Upper lobe of left lung (tissue), 6 donors: ENCODE measurements around the gene WDR49. TPM values are rescaled to one million over a fixed set of nuclear protein-coding genes. Genes with fewer than 3 reads are reported as not detected.

Source experiments
- ATAC-seq, 2 donors: fragments of 200-7000 bp; cut with Tn5 transposase; one replicate each; pipeline ENCODE4 v1.9.1; 2022; ENCODE audit warnings: mild to moderate bottlenecking in 2 of 2, moderate library complexity in 2 of 2; ENCODE audit not compliant: low FRiP score in 2 of 2
- DNase-seq, 2 donors: peaks; one replicate each; pipeline ENCODE4 v3.0.0-alpha.2; 2019 to 2020
- H3K27ac ChIP-seq, 4 donors: fragments of 200-600 bp; sonication (generic); one replicate each; pipeline ENCODE4 v1.5.1; 2016 to 2019
- H3K27me3 ChIP-seq, 4 donors: fragments of 200-600 bp; sonication (generic); one replicate each; pipeline ENCODE4 v1.5.1; 2017 to 2019
- H3K36me3 ChIP-seq, 4 donors: fragments of 200-600 bp; sonication (generic); one replicate each; pipeline ENCODE4 v1.5.1; 2016 to 2019
- H3K4me1 ChIP-seq, 4 donors: fragments of 200-600 bp; sonication (generic); one replicate each; pipeline ENCODE4 v1.5.1; 2018 to 2019
- H3K4me3 ChIP-seq, 4 donors: fragments of 200-600 bp; sonication (generic); one replicate each; pipeline ENCODE4 v1.5.1; 2017 to 2019; ENCODE audit warnings: mild to moderate bottlenecking in 2 of 4, moderate library complexity in 1 of 4
- H3K9me3 ChIP-seq, 4 donors: fragments of 200-600 bp; sonication (generic); one replicate each; pipeline ENCODE4 v1.5.1; 2018 to 2019
- CTCF ChIP-seq, 6 experiments: fragments of 450-650 bp in 4 of 6; fragments of 200-600 bp in 2 of 6; sonication (generic) in 2 of 6; IDR thresholded peaks; one replicate each; pipeline ENCODE4 v1.5.1; 2016 to 2019; ENCODE audit warnings: antibody characterized with exemption in 6 of 6
- EP300 ChIP-seq, 4 donors: sonication (generic); formaldehyde crosslinking; IDR thresholded peaks; one replicate each; pipeline ENCODE4 v1.5.1; 2017; ENCODE audit warnings: antibody characterized with exemption in 4 of 4, control low read depth in 2 of 4
- POLR2A ChIP-seq, 4 donors: fragments of 450-650 bp; IDR thresholded peaks; one replicate each; pipeline ENCODE4 v1.5.1; 2016 to 2017; ENCODE audit warnings: antibody characterized with exemption in 4 of 4, mild to moderate bottlenecking in 2 of 4
- POLR2AphosphoS5 ChIP-seq, 2 donors: sonication (generic); formaldehyde crosslinking; IDR thresholded peaks; one replicate each; pipeline ENCODE4 v1.5.1; 2017; ENCODE audit warnings: antibody characterized with exemption in 2 of 2
- WGBS, 2 donors: methylation state at CpG; one replicate each; pipeline ENCODE4 v1.1.5; 2017 to 2018; 5-methylcytosine and 5-hydroxymethylcytosine counted together
- total RNA-seq, 6 donors: library from RNA; depleted of rRNA in 4 of 6; stranded (reverse); fragments of >200 nt in 4 of 6; gene quantifications; one replicate each; pipeline versions ENCODE4 v1.1.0 to v1.2.1, GENCODE V29; 2016 to 2021
- donor health status: DM: no; HTN: no; CAD: no; lungs with moderate emphysema.
- donor health status: DM: no; HTN: yes; CAD: no; lungs with severe emphysema.

WDR49 gene
- total RNA-seq, 6 donors from 2014 or later, result 2.6 to 37.3 (median 11.8) TPM

DNA sequence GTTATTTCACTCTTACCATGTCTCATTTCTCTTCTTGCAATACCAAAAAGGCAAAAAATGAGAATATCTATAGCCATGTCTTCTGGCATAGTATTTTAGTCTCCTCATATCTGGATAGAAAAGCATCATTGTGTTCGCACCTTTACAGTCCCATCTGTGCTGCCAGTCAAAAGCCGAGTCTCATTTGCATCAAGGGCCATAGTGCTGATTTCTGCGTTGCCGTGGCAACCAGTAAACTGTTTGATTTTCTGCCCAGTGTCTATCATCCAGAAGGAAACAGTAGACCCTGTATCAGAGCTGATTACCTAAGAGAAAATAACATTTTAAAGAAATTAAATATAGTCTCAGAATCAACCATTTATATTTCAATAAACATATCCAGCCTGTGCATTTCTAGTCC lies 93.8 kb downstream of the WDR49 start:
- TF ChIP-seq POLR2A (IDR thresholded peaks at IDR 0.05), result no peak
- TF ChIP-seq CTCF (IDR thresholded peaks at IDR 0.05), result no peak
- no peak for TF ChIP-seq EP300 (IDR thresholded peaks at IDR 0.05)
- no peak for ATAC-seq
- no peak overlapping the region for H3K27ac ChIP-seq
- no peaks in the 10 kb centered on the region for H3K9me3 ChIP-seq
- no peaks in the 10 kb centered on the region for H3K36me3 ChIP-seq
- no peaks in the 10 kb centered on the region for H3K27me3 ChIP-seq
- no peaks in the 10 kb centered on the region for H3K4me1 ChIP-seq
- H3K4me3 ChIP-seq, result no peak overlapping the region
- WGBS, 2 donors, result 81 to 88% methylated on average over 4 of the region's 4 CpGs
- no peak for DNase-seq

DNA sequence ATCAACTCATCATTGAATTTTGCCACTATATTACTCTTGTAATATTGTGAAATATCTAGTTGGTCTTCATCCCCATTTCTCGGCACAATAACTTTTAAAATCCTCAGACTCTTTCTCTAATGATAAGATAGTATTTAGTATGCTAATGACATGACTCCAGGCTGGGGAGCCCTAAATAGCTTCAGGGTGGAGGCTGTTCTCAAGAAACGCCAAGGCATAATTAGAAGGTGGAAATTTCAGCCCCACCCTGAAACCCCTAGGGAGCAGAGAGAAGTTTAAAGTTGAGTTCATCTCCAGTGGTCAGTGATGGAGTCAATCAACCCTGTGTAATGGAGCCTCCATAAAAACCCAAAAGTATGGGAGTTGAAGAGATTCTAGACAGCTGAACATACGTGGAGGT lies 98.8 kb downstream of the WDR49 start:
- no peaks in the 10 kb centered on the region for H3K36me3 ChIP-seq
- no peak overlapping the region for H3K4me3 ChIP-seq
- H3K27ac ChIP-seq, result no peak overlapping the region
- no peaks in the 10 kb centered on the region for H3K27me3 ChIP-seq
- WGBS, 2 donors, result 76 to 82% methylated on average over 3 of the region's 3 CpGs
- no peaks in the 10 kb centered on the region for H3K9me3 ChIP-seq
- TF ChIP-seq POLR2AphosphoS5 (IDR thresholded peaks at IDR 0.05) (no peak), EP300 (IDR thresholded peaks at IDR 0.05) (no peak)
- ATAC-seq (no peak), DNase-seq (no peak)
- no peaks in the 10 kb centered on the region for H3K4me1 ChIP-seq

DNA sequence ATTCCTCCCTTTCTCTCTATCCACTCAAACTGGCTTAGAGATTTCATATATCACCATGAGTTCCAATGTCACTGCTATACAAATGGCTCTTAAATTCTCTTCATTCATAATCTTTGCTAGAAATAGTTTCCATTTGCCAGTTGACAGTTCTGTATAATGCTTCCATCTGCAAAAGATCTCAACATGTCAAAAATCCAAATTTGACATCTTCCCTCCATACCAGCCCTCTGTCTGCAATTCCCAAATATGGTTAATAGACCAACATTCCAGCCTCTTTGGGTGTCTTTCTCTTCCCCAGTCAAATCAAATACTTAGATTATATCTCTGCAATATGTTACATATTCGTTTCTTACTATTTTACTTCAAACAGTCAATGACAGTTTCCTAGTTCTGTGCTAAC lies 115.7 kb downstream of the WDR49 start:
- ATAC-seq (no peak), DNase-seq (no peak)
- TF ChIP-seq EP300 (IDR thresholded peaks at IDR 0.05) (no peak), CTCF (IDR thresholded peaks at IDR 0.05) (no peak), POLR2A (IDR thresholded peaks at IDR 0.05) (no peak), POLR2AphosphoS5 (IDR thresholded peaks at IDR 0.05) (no peak)
- H3K27me3 ChIP-seq, result no peaks in the 10 kb centered on the region
- H3K4me1 ChIP-seq, result no peaks in the 10 kb centered on the region
- H3K27ac ChIP-seq, result no peak overlapping the region
- H3K36me3 ChIP-seq, result no peaks in the 10 kb centered on the region
- H3K4me3 ChIP-seq, result no peak overlapping the region
- WGBS, 2 donors, result 67 to 74% methylated on average over 1 of the region's 1 CpG
- H3K9me3 ChIP-seq, result peaks cover 0 to 7% (median 5%) of the 10 kb centered on the region in 4 donors

- DNase-seq, result peak in 1 of 2 donors; percentile 48
- Histone ChIP-seq H3K4me1 (no peaks in the 10 kb centered on the region), H3K36me3 (no peaks in the 10 kb centered on the region), H3K4me3 (no peak overlapping the region), H3K27me3 (no peaks in the 10 kb centered on the region), H3K27ac (no peak overlapping the region), H3K9me3 (no peaks in the 10 kb centered on the region)
- ATAC-seq, result no peak
- no peak for TF ChIP-seq EP300 (IDR thresholded peaks at IDR 0.05)
- no peak for TF ChIP-seq POLR2A (IDR thresholded peaks at IDR 0.05)
- no peak for TF ChIP-seq CTCF (IDR thresholded peaks at IDR 0.05)
- no peak for TF ChIP-seq POLR2AphosphoS5 (IDR thresholded peaks at IDR 0.05)
These were observed 132.8 kb downstream of the WDR49 start for GRCh38 chr3:167521006-167521355.

DNA sequence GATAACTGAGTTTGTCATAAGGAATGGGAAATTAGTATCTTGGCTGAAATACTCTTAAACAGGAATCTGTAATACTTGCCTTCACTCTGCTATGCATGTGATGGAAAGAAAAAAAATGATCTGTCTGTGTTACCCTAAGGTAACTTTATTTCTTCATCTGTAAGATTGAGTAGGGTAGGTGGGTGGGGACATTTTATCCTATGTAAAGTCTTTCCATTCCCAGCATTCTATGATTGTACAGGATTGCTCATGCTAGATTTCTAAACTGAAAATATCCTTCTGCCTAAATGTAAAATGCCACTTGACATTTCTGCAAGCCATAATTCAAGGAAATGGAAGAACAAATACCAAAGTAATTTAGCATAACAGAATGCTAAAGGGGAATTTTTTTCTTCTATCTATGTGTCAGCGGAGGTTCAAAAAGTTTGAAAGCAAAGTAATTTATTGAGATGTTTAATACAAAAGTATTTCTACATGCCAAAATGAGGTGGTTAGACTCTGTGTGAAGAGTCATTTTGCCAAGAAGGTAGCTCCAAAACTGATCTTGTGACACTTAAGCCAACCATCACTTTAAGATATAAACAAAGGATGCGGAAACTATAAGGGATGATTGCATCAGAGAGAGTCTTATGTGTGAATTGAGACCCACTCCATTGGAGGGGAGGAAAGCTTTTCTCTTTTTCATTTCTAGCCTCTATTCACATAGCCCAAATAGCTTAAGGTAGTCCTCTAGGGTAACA lies 133.3 kb downstream of the WDR49 start:
- 75 to 82% methylated on average over 2 of the region's 2 CpGs for WGBS, 2 donors

More for the DNA sequence above, 133.3 kb downstream of the WDR49 start:
- H3K4me3 ChIP-seq, result no peak overlapping the region
- no peaks in the 10 kb centered on the region for H3K27me3 ChIP-seq
- H3K9me3 ChIP-seq, result no peaks in the 10 kb centered on the region
- no peak for ATAC-seq
- no peak for TF ChIP-seq POLR2AphosphoS5 (IDR thresholded peaks at IDR 0.05)
- no peak for TF ChIP-seq EP300 (IDR thresholded peaks at IDR 0.05)
- TF ChIP-seq POLR2A (IDR thresholded peaks at IDR 0.05), result no peak
- no peak for TF ChIP-seq CTCF (IDR thresholded peaks at IDR 0.05)
- H3K27ac ChIP-seq, result no peak overlapping the region
- no peak for DNase-seq
- no peaks in the 10 kb centered on the region for H3K36me3 ChIP-seq
- H3K4me1 ChIP-seq, result no peaks in the 10 kb centered on the region
